Liver (tissue), 9 donors: Measurements from ENCODE around the gene KCNQ5. TPM values are rescaled to one million over a fixed set of nuclear protein-coding genes. Genes with fewer than 3 reads are reported as not detected.

Source experiments
- DNase-seq: peaks from one replicate; pipeline ENCODE4 v3.0.0-alpha.2; 2017; ENCODE audit warnings: low spot score
- H3K27ac ChIP-seq, 2 donors: one replicate each; pipeline ENCODE4 v1.7.0; 2013; ENCODE audit warnings: inconsistent platforms in 2 of 2, low read length in 2 of 2, control low read depth in 1 of 2, low read depth in 1 of 2, mild to moderate bottlenecking in 1 of 2
- H3K27me3 ChIP-seq, 4 donors: one replicate each; pipeline versions ENCODE4 v1.6.1 to v1.7.0; 2013; ENCODE audit warnings: low read length in 3 of 4, inconsistent platforms in 1 of 4, mild to moderate bottlenecking in 1 of 4, moderate library complexity in 1 of 4; ENCODE audit not compliant: control insufficient read depth in 4 of 4, insufficient read depth in 4 of 4
- H3K36me3 ChIP-seq, 4 donors: one replicate each; pipeline versions ENCODE4 v1.6.1 to v1.7.0; 2013; ENCODE audit warnings: low read length in 3 of 4, mild to moderate bottlenecking in 3 of 4, low read depth in 1 of 4, moderate library complexity in 1 of 4; ENCODE audit not compliant: control insufficient read depth in 4 of 4, insufficient read depth in 3 of 4
- H3K4me1 ChIP-seq, 4 donors: one replicate each; pipeline versions ENCODE4 v1.6.1 to v1.7.0; 2013; ENCODE audit warnings: low read length in 3 of 4, mild to moderate bottlenecking in 3 of 4, moderate library complexity in 1 of 4; ENCODE audit not compliant: control insufficient read depth in 4 of 4, insufficient read depth in 4 of 4
- H3K4me3 ChIP-seq, 3 donors: one replicate each; pipeline versions ENCODE4 v1.6.1 to v1.7.0; 2013; ENCODE audit warnings: low read length in 3 of 3, control low read depth in 1 of 3, low read depth in 1 of 3, mild to moderate bottlenecking in 1 of 3
- H3K9ac ChIP-seq, 2 donors: one replicate each; pipeline ENCODE4 v1.7.0; 2013; ENCODE audit warnings: low read length in 2 of 2, mild to moderate bottlenecking in 2 of 2, moderate library complexity in 2 of 2, control low read depth in 1 of 2, low read depth in 1 of 2
- H3K9me3 ChIP-seq, 4 donors: one replicate each; pipeline versions ENCODE4 v1.6.1 to v1.7.0; 2013; ENCODE audit warnings: low read length in 3 of 4; ENCODE audit not compliant: control insufficient read depth in 4 of 4
- ATF3 ChIP-seq: IDR thresholded peaks from 2 replicates; pipeline ENCODE4 v1.6.1; 2016; ENCODE audit warnings: antibody characterized with exemption
- EGR1 ChIP-seq, 2 donors: IDR thresholded peaks; 2 replicates each; pipeline ENCODE4 v1.6.1; 2016 to 2018; ENCODE audit warnings: antibody characterized with exemption in 2 of 2, low read depth in 2 of 2
- FOXA2 ChIP-seq: IDR thresholded peaks from 2 replicates; pipeline ENCODE4 v1.6.1; 2016; ENCODE audit warnings: antibody characterized with exemption
- GABPA ChIP-seq, 2 donors: IDR thresholded peaks in 1 of 2; conservative IDR thresholded peaks in 1 of 2; 2 replicates each; pipeline ENCODE4 v1.6.1; 2016; ENCODE audit warnings: antibody characterized with exemption in 2 of 2, mild to moderate bottlenecking in 1 of 2, moderate library complexity in 1 of 2
- HNF4A ChIP-seq, 2 donors: conservative IDR thresholded peaks; 2 replicates each; pipeline ENCODE4 v1.6.1; 2016; ENCODE audit warnings: antibody characterized with exemption in 2 of 2, mild to moderate bottlenecking in 2 of 2
- HNF4G ChIP-seq: IDR thresholded peaks from 2 replicates; pipeline ENCODE4 v1.6.1; 2016; ENCODE audit warnings: antibody characterized with exemption
- JUND ChIP-seq, 2 donors: IDR thresholded peaks; 2 replicates each; pipeline ENCODE4 v1.6.1; 2016; ENCODE audit warnings: antibody characterized with exemption in 2 of 2
- NR2F2 ChIP-seq: IDR thresholded peaks from 2 replicates; pipeline ENCODE4 v1.6.1; 2016; ENCODE audit warnings: antibody characterized with exemption
- RAD21 ChIP-seq, 2 donors: IDR thresholded peaks; 2 replicates each; pipeline ENCODE4 v1.6.1; 2016; ENCODE audit warnings: antibody characterized with exemption in 2 of 2, mild to moderate bottlenecking in 2 of 2
- RXRA ChIP-seq, 2 donors: IDR thresholded peaks; 2 replicates each; pipeline ENCODE4 v1.6.1; 2017 to 2018; ENCODE audit warnings: antibody characterized with exemption in 2 of 2, mild to moderate bottlenecking in 1 of 2
- SP1 ChIP-seq: IDR thresholded peaks from 2 replicates; pipeline ENCODE4 v1.6.1; 2018; ENCODE audit warnings: antibody characterized with exemption, mild to moderate bottlenecking
- TAF1 ChIP-seq: conservative IDR thresholded peaks from 2 replicates; pipeline ENCODE4 v1.6.1; 2016; ENCODE audit warnings: antibody characterized with exemption, mild to moderate bottlenecking
- YY1 ChIP-seq: IDR thresholded peaks from 2 replicates; pipeline ENCODE4 v1.6.1; 2016; ENCODE audit warnings: antibody characterized with exemption, mild to moderate bottlenecking
- WGBS: extraction: QIAGEN DNeasy Blood & Tissue Kit; methylation state at CpG from one replicate; pipeline ENCODE4 v1.1.7; 2013; 5-methylcytosine and 5-hydroxymethylcytosine counted together
- polyA plus RNA-seq, 2 donors: library from polyadenylated mRNA; stranded (reverse) in 1 of 2; unstranded in 1 of 2; fragments of 200-250 nt in 1 of 2; fragments of >200 nt in 1 of 2; fragmentation: Nextera tagmentation in 1 of 2; extraction: Ambion mirVana in 1 of 2; gene quantifications; one replicate each; pipeline versions ENCODE4 v1.2.1 to v1.2.3, GENCODE V29; 2013 to 2015
- total RNA-seq, 2 donors: library from RNA; depleted of rRNA; stranded (reverse); fragments of >200 nt; gene quantifications; one replicate each; pipeline ENCODE4 v1.2.3, GENCODE V29; 2014
- TF ChIP-seq, protein P1 (sequence below): IDR thresholded peaks from 2 replicates; pipeline ENCODE4 v1.6.1; 2016; ENCODE audit warnings: antibody characterized with exemption, mild to moderate bottlenecking
- TF ChIP-seq, protein P2 (sequence below): fragments of 150-350 bp; IDR thresholded peaks from 2 replicates; pipeline ENCODE4 v1.5.1; 2017; ENCODE audit warnings: improper control_type of control experiment, low read depth, low read length; ENCODE audit not compliant: missing input control
- TF ChIP-seq, protein P3 (sequence below): IDR thresholded peaks from 2 replicates; pipeline ENCODE4 v1.6.1; 2016; ENCODE audit warnings: antibody characterized with exemption
- donor health status: healthy.
- donor health status: healthy.
- donor health status: healthy.
- donor health status: healthy.
- donor health status: healthy.

The KCNQ5 gene
- total and polyA plus RNA-seq, 4 donors = 0.02 to 1.1 (median 0.15) TPM

GRCh38 chr6:73144516-73144915 lies 522.7 kb downstream of the KCNQ5 start:
- Histone ChIP-seq H3K27me3 (peaks cover 0 to 4% (median 0%) of the 10 kb centered on the region in 4 donors), H3K36me3 (no peaks in the 10 kb centered on the region)
- no peak for DNase-seq

DNA sequence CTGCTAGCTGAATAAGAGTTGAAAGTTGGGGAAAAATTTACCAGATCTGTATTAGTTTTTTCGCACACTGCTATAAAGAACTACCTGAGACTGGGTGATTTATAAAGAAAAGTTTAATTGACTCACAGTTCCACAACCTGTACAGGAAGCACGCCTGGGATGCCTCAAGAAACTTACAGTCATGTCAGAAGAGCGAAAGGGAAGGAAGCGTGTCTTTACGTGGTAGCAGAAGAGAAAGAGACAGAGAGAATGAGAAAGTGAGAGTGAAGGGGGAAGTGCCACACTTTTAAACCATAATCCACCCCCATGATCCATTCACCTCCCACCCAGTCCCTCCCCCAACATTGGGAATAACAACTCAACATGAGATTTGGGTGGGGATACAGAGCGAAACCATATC lies 523.8 kb downstream of the KCNQ5 start:
- Histone ChIP-seq H3K4me1 (no peaks in the 10 kb centered on the region), H3K9me3 (no peaks in the 10 kb centered on the region), H3K27me3 (peaks cover 0 to 4% (median 0%) of the 10 kb centered on the region in 4 donors), H3K9ac (no peak overlapping the region), H3K27ac (no peak overlapping the region), H3K36me3 (no peaks in the 10 kb centered on the region), H3K4me3 (no peak overlapping the region)
- no peak for TF ChIP-seq ATF3
- no peak for TF ChIP-seq YY1
- TF ChIP-seq JUND (IDR thresholded peaks at IDR 0.05) = no peak
- TF ChIP-seq RAD21 (IDR thresholded peaks at IDR 0.05) = no peak
- TF ChIP-seq, protein P1, sequence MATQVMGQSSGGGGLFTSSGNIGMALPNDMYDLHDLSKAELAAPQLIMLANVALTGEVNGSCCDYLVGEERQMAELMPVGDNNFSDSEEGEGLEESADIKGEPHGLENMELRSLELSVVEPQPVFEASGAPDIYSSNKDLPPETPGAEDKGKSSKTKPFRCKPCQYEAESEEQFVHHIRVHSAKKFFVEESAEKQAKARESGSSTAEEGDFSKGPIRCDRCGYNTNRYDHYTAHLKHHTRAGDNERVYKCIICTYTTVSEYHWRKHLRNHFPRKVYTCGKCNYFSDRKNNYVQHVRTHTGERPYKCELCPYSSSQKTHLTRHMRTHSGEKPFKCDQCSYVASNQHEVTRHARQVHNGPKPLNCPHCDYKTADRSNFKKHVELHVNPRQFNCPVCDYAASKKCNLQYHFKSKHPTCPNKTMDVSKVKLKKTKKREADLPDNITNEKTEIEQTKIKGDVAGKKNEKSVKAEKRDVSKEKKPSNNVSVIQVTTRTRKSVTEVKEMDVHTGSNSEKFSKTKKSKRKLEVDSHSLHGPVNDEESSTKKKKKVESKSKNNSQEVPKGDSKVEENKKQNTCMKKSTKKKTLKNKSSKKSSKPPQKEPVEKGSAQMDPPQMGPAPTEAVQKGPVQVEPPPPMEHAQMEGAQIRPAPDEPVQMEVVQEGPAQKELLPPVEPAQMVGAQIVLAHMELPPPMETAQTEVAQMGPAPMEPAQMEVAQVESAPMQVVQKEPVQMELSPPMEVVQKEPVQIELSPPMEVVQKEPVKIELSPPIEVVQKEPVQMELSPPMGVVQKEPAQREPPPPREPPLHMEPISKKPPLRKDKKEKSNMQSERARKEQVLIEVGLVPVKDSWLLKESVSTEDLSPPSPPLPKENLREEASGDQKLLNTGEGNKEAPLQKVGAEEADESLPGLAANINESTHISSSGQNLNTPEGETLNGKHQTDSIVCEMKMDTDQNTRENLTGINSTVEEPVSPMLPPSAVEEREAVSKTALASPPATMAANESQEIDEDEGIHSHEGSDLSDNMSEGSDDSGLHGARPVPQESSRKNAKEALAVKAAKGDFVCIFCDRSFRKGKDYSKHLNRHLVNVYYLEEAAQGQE = no peak
- no peak for TF ChIP-seq EGR1 (IDR thresholded peaks at IDR 0.05; ENCODE audit: low read depth in 2 of 2)
- TF ChIP-seq, protein P2, sequence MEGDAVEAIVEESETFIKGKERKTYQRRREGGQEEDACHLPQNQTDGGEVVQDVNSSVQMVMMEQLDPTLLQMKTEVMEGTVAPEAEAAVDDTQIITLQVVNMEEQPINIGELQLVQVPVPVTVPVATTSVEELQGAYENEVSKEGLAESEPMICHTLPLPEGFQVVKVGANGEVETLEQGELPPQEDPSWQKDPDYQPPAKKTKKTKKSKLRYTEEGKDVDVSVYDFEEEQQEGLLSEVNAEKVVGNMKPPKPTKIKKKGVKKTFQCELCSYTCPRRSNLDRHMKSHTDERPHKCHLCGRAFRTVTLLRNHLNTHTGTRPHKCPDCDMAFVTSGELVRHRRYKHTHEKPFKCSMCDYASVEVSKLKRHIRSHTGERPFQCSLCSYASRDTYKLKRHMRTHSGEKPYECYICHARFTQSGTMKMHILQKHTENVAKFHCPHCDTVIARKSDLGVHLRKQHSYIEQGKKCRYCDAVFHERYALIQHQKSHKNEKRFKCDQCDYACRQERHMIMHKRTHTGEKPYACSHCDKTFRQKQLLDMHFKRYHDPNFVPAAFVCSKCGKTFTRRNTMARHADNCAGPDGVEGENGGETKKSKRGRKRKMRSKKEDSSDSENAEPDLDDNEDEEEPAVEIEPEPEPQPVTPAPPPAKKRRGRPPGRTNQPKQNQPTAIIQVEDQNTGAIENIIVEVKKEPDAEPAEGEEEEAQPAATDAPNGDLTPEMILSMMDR = no peak
- no peak for TF ChIP-seq HNF4G
- TF ChIP-seq TAF1 = no peak
- TF ChIP-seq, protein P3, sequence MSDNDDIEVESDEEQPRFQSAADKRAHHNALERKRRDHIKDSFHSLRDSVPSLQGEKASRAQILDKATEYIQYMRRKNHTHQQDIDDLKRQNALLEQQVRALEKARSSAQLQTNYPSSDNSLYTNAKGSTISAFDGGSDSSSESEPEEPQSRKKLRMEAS = no peak
- TF ChIP-seq NR2F2 = no peak
- TF ChIP-seq FOXA2 = no peak
- TF ChIP-seq GABPA (IDR thresholded peaks at IDR 0.05 in 1 of 2, conservative IDR thresholded peaks at IDR 0.05 in 1 of 2) = no peak
- TF ChIP-seq SP1 = no peak
- TF ChIP-seq HNF4A (conservative IDR thresholded peaks at IDR 0.05) = no peak
- 78% methylated on average over 6 of the region's 6 CpGs for WGBS
- DNase-seq = no peak

More at GRCh38 chr6:73144516-73144915, 522.7 kb downstream of the KCNQ5 start:
- no peak for TF ChIP-seq RXRA (IDR thresholded peaks at IDR 0.05)
- H3K9ac ChIP-seq = no peak overlapping the region
- no peaks in the 10 kb centered on the region for H3K9me3 ChIP-seq
- no peaks in the 10 kb centered on the region for H3K4me1 ChIP-seq
- no peak overlapping the region for H3K4me3 ChIP-seq
- H3K27ac ChIP-seq = no peak overlapping the region
